Hematopoietic multipotent progenitor cell treated with erythropoietin and hydrocortisone succinate and interleukin-3 and kit ligand, for 6 days (in vitro differentiated cells): Measurements from ENCODE around the gene CNRIP1.
A peak's percentile ranks its signal among the peaks of the same experiment; 100 is the strongest.

Experiments used
- DNase-seq: peaks from one replicate; pipeline ENCODE4 v3.0.0-alpha.2; 2015

Gene CNRIP1

GRCh38 chr2:68291314-68291713, 28.4 kb downstream of the CNRIP1 start:
- peak; percentile 53 for DNase-seq

GRCh38 chr2:68290901-68291300, 28.8 kb downstream of the CNRIP1 start:
- peak; percentile 50 for DNase-seq

- peak; percentile 91 for DNase-seq
Observed at GRCh38 chr2:68287580-68288441, 31.9 kb downstream of the CNRIP1 start.

- DNase-seq = no peak
Observed at GRCh38 chr2:68284896-68285295, 34.9 kb downstream of the CNRIP1 start.

GRCh38 chr2:68283419-68283812, 36.3 kb downstream of the CNRIP1 start:
- peak; percentile 76 for DNase-seq

GRCh38 chr2:68282811-68283418, 36.8 kb downstream of the CNRIP1 start:
- DNase-seq = peak; percentile 73

GRCh38 chr2:68280796-68281195, 39.0 kb downstream of the CNRIP1 start:
- no peak for DNase-seq

- no peak for DNase-seq
Observed at GRCh38 chr2:68280348-68280747, 39.4 kb downstream of the CNRIP1 start.

GRCh38 chr2:68279691-68280090, 40.1 kb downstream of the CNRIP1 start:
- DNase-seq = no peak

GRCh38 chr2:68278169-68278568, 41.6 kb downstream of the CNRIP1 start:
- no peak for DNase-seq

GRCh38 chr2:68274022-68274421, 45.7 kb downstream of the CNRIP1 start:
- DNase-seq = no peak

- DNase-seq = peak; percentile 50
Observed at GRCh38 chr2:68272246-68272994, 47.3 kb downstream of the CNRIP1 start.

- DNase-seq = no peak
Observed at GRCh38 chr2:68266655-68267054, 53.1 kb downstream of the CNRIP1 start.

GRCh38 chr2:68263632-68264031, 56.1 kb downstream of the CNRIP1 start:
- no peak for DNase-seq

GRCh38 chr2:68258851-68259250, 60.9 kb downstream of the CNRIP1 start:
- DNase-seq = no peak

GRCh38 chr2:68256093-68256450, 63.7 kb downstream of the CNRIP1 start:
- no peak for DNase-seq

GRCh38 chr2:68253219-68254068, 66.3 kb downstream of the CNRIP1 start:
- DNase-seq = peak; percentile 71

- peak; percentile 96 for DNase-seq
Observed at GRCh38 chr2:68252400-68253218, 67.1 kb downstream of the CNRIP1 start, which contains the start of gene PPP3R1. PPP3R1 (minus strand) TSS chr2:68252532; CDS start chr2:68252127, 405 bp downstream.

- DNase-seq = no peak
Observed at GRCh38 chr2:68251855-68252399, 67.8 kb downstream of the CNRIP1 start.

- DNase-seq = peak; percentile 96
Observed at GRCh38 chr2:68251187-68251854, 68.4 kb downstream of the CNRIP1 start.
